ENCODE results near the gene KLHDC3. TPM values are rescaled to one million over a fixed set of nuclear protein-coding genes. Genes with fewer than 3 reads are reported as not detected.

KLHDC3 gene
- total and polyA plus RNA-seq, 9 of the 15 experiments (the other 6 are each of a cell fraction or from before 2014, with no cell fraction given), result 4.5 to 171 (median 107) TPM

- TF ChIP-seq, protein P1, sequence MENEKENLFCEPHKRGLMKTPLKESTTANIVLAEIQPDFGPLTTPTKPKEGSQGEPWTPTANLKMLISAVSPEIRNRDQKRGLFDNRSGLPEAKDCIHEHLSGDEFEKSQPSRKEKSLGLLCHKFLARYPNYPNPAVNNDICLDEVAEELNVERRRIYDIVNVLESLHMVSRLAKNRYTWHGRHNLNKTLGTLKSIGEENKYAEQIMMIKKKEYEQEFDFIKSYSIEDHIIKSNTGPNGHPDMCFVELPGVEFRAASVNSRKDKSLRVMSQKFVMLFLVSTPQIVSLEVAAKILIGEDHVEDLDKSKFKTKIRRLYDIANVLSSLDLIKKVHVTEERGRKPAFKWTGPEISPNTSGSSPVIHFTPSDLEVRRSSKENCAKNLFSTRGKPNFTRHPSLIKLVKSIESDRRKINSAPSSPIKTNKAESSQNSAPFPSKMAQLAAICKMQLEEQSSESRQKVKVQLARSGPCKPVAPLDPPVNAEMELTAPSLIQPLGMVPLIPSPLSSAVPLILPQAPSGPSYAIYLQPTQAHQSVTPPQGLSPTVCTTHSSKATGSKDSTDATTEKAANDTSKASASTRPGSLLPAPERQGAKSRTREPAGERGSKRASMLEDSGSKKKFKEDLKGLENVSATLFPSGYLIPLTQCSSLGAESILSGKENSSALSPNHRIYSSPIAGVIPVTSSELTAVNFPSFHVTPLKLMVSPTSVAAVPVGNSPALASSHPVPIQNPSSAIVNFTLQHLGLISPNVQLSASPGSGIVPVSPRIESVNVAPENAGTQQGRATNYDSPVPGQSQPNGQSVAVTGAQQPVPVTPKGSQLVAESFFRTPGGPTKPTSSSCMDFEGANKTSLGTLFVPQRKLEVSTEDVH (IDR thresholded peaks at IDR 0.05; ENCODE audit: low read depth, partially characterized antibody), result peak; percentile 81
- no peak for TF ChIP-seq ZNF124 (CRISPR knock-in tag; IDR thresholded peaks at IDR 0.05)
- peak; percentile 87; the same call in 1 of the 2 replicates for TF ChIP-seq ETV5 (CRISPR knock-in tag; IDR thresholded peaks at IDR 0.05; ENCODE audit: low read depth)
- peak; percentile 50 to 92; a peak in 1 of 4 replicates for TF ChIP-seq SIN3A (IDR thresholded peaks at IDR 0.05; ENCODE audit: borderline replicate concordance in 2 of 2, control insufficient read depth in 1 of 2, low read depth in 2 of 2, low read length in 2 of 2)
- no peak for TF ChIP-seq ZNF79 (CRISPR knock-in tag; IDR thresholded peaks at IDR 0.05; ENCODE audit: low read depth)
- TF ChIP-seq SMARCA5 (IDR thresholded peaks at IDR 0.05), result no peak
- no peak for TF ChIP-seq KHSRP (IDR thresholded peaks at IDR 0.05)
- TF ChIP-seq, protein P2, sequence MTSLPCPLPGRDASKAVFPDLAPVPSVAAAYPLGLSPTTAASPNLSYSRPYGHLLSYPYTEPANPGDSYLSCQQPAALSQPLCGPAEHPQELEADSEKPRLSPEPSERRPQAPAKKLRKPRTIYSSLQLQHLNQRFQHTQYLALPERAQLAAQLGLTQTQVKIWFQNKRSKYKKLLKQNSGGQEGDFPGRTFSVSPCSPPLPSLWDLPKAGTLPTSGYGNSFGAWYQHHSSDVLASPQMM (CRISPR knock-in tag; IDR thresholded peaks at IDR 0.05), result no peak
- TF ChIP-seq ZNF77 (CRISPR knock-in tag; IDR thresholded peaks at IDR 0.05), result no peak
- TF ChIP-seq, protein P3, sequence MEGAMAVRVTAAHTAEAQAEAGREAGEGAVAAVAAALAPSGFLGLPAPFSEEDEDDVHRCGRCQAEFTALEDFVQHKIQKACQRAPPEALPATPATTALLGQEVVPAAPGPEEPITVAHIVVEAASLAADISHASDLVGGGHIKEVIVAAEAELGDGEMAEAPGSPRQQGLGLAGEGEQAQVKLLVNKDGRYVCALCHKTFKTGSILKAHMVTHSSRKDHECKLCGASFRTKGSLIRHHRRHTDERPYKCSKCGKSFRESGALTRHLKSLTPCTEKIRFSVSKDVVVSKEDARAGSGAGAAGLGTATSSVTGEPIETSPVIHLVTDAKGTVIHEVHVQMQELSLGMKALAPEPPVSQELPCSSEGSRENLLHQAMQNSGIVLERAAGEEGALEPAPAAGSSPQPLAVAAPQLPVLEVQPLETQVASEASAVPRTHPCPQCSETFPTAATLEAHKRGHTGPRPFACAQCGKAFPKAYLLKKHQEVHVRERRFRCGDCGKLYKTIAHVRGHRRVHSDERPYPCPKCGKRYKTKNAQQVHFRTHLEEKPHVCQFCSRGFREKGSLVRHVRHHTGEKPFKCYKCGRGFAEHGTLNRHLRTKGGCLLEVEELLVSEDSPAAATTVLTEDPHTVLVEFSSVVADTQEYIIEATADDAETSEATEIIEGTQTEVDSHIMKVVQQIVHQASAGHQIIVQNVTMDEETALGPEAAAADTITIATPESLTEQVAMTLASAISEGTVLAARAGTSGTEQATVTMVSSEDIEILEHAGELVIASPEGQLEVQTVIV (CRISPR knock-in tag; IDR thresholded peaks at IDR 0.05; ENCODE audit: borderline replicate concordance), result no peak
- peak; percentile 87 for TF ChIP-seq RBBP5 (IDR thresholded peaks at IDR 0.05; ENCODE audit: borderline replicate concordance, insufficient read depth, low read length, poor library complexity, severe bottlenecking)
- no peak for TF ChIP-seq HDAC8 (tag; IDR thresholded peaks at IDR 0.05)
- TF ChIP-seq ZNF143 (CRISPR knock-in tag; IDR thresholded peaks at IDR 0.05), result no peak
- TF ChIP-seq USF1 (CRISPR knock-in tag; IDR thresholded peaks at IDR 0.05), result no peak
- no peak for TF ChIP-seq MYNN (IDR thresholded peaks at IDR 0.05)
- TF ChIP-seq MYNN (CRISPR knock-in tag; IDR thresholded peaks at IDR 0.05), result no peak
- 0 out of 2 replicates have a peak, but pooled peaks have one; percentile 27 for TF ChIP-seq KDM2B (CRISPR knock-in tag; IDR thresholded peaks at IDR 0.05)
- TF ChIP-seq FOXK1 (CRISPR knock-in tag; IDR thresholded peaks at IDR 0.05; ENCODE audit: borderline replicate concordance), result 0 out of 2 replicates have a peak, but pooled peaks have one; percentile 47
- no peak for TF ChIP-seq ELK1 (CRISPR knock-in tag; IDR thresholded peaks at IDR 0.05)
- TF ChIP-seq PHF21A (IDR thresholded peaks at IDR 0.05; ENCODE audit: borderline replicate concordance, low read depth), result no peak
- no peak for TF ChIP-seq ZNF140 (CRISPR knock-in tag; IDR thresholded peaks at IDR 0.05)
- no peak for TF ChIP-seq MCM5 (IDR thresholded peaks at IDR 0.05; ENCODE audit: low read depth)
Measured at GRCh38 chr6:42978839-42979522, 35.1 kb upstream of the KLHDC3 start, which contains the start of gene PEX6 (continued).
